Glutamatergic neuron (in vitro differentiated cells): ENCODE data around the gene ZNF474. TPM values are rescaled to one million over a fixed set of nuclear protein-coding genes. Genes with fewer than 3 reads are reported as not detected.

Experiments
- DNase-seq: peaks from one replicate; pipeline ENCODE4 v3.0.0; 2022
- H3K27ac Mint-ChIP-seq: one replicate; pipeline ENCODE4 v1.8.0; 2020; ENCODE audit warnings: mild to moderate bottlenecking, mixed read lengths, inconsistent platforms; ENCODE audit not compliant: unreplicated experiment
- H3K27me3 Mint-ChIP-seq: one replicate; pipeline ENCODE4 v1.8.0; 2020; ENCODE audit warnings: mild to moderate bottlenecking, moderate library complexity, mixed read lengths, inconsistent platforms; ENCODE audit not compliant: unreplicated experiment
- H3K36me3 Mint-ChIP-seq: one replicate; pipeline ENCODE4 v1.8.0; 2020; ENCODE audit warnings: mild to moderate bottlenecking, mixed read lengths, inconsistent platforms; ENCODE audit not compliant: unreplicated experiment
- H3K4me1 Mint-ChIP-seq: one replicate; pipeline ENCODE4 v1.8.0; 2020; ENCODE audit warnings: mild to moderate bottlenecking, low read depth, mixed read lengths, inconsistent platforms; ENCODE audit not compliant: unreplicated experiment
- H3K4me3 Mint-ChIP-seq: one replicate; pipeline ENCODE4 v1.8.0; 2020; ENCODE audit warnings: mild to moderate bottlenecking, mixed read lengths, inconsistent platforms; ENCODE audit not compliant: unreplicated experiment
- H3K9me3 Mint-ChIP-seq: one replicate; pipeline ENCODE4 v1.8.0; 2020; ENCODE audit warnings: mild to moderate bottlenecking, moderate library complexity, mixed read lengths, inconsistent platforms; ENCODE audit not compliant: unreplicated experiment
- CTCF ChIP-seq: fragments of 200-600 bp; sonication (generic); IDR thresholded peaks from one replicate; pipeline ENCODE4 v1.5.0; 2021; ENCODE audit not compliant: partially characterized antibody, unreplicated experiment
- long read RNA-seq: library from polyadenylated mRNA; unstranded; transcript quantifications from one replicate; pipeline ENCODE4 v2.0.0, GENCODE V29; 2020; ENCODE audit not compliant: unreplicated experiment
- total RNA-seq: library from RNA; stranded (reverse); fragmentation: NEBNext Ultra II Directional; extraction: Animal tissue kit (Norgen Biotek cat#: 25700); gene quantifications from one replicate; pipeline ENCODE4 v1.2.1, GENCODE V29; 2021; ENCODE audit not compliant: unreplicated experiment

The ZNF474 gene
- 0.64 TPM for total RNA-seq
- long read RNA-seq, result 0 reads

GRCh38 chr5:122129306-122129705 lies at the start of gene ZNF474:
ZNF474 (plus strand) TSS chr5:122129546; CDS start chr5:122151991, 22,445 bp downstream.
- TF ChIP-seq CTCF, result no peak
- no peak within 1 kb of the TSS for H3K4me3 Mint-ChIP-seq
- H3K9me3 Mint-ChIP-seq, result no peaks in the 10 kb centered on the region
- DNase-seq, result no peak
- no peak within 1 kb of the TSS for H3K27ac Mint-ChIP-seq
- H3K36me3 Mint-ChIP-seq, result no peaks in the 10 kb centered on the region
- H3K4me1 Mint-ChIP-seq, result no peaks in the 10 kb centered on the region
- H3K27me3 Mint-ChIP-seq, result no peaks in the 10 kb centered on the region

- no peak for TF ChIP-seq CTCF
These were observed 47.8 kb upstream of the ZNF474 start for GRCh38 chr5:122081541-122081940.

GRCh38 chr5:122083535-122083934 lies 45.8 kb upstream of the ZNF474 start:
- Mint-ChIP-seq H3K27me3 (no peaks in the 10 kb centered on the region), H3K9me3 (no peaks in the 10 kb centered on the region), H3K4me3 (no peak overlapping the region), H3K4me1 (no peaks in the 10 kb centered on the region), H3K36me3 (no peaks in the 10 kb centered on the region), H3K27ac (no peak overlapping the region)
- no peak for TF ChIP-seq CTCF
- DNase-seq, result no peak

More at GRCh38 chr5:122081541-122081940, 47.8 kb upstream of the ZNF474 start:
- DNase-seq, result no peak
- no peaks in the 10 kb centered on the region for H3K4me1 Mint-ChIP-seq
- no peak overlapping the region for H3K4me3 Mint-ChIP-seq
- H3K27me3 Mint-ChIP-seq, result peaks cover 4% of the 10 kb centered on the region
- no peak overlapping the region for H3K27ac Mint-ChIP-seq
- no peaks in the 10 kb centered on the region for H3K36me3 Mint-ChIP-seq
- peaks cover 4% of the 10 kb centered on the region for H3K9me3 Mint-ChIP-seq

GRCh38 chr5:122085041-122085440 lies 44.3 kb upstream of the ZNF474 start:
- H3K27ac Mint-ChIP-seq, result no peak overlapping the region
- DNase-seq, result no peak
- no peak for TF ChIP-seq CTCF

GRCh38 chr5:122089096-122090013 lies 40.0 kb upstream of the ZNF474 start:
- peaks cover 2% of the 10 kb centered on the region for H3K27me3 Mint-ChIP-seq
- DNase-seq, result no peak
- TF ChIP-seq CTCF, result no peak
- no peaks in the 10 kb centered on the region for H3K9me3 Mint-ChIP-seq
- H3K27ac Mint-ChIP-seq, result no peak overlapping the region
- no peaks in the 10 kb centered on the region for H3K36me3 Mint-ChIP-seq
- no peak overlapping the region for H3K4me3 Mint-ChIP-seq
- peaks cover 2% of the 10 kb centered on the region for H3K4me1 Mint-ChIP-seq

More at GRCh38 chr5:122085041-122085440, 44.3 kb upstream of the ZNF474 start:
- Mint-ChIP-seq H3K4me3 (no peak overlapping the region), H3K9me3 (no peaks in the 10 kb centered on the region), H3K27me3 (peaks cover 2% of the 10 kb centered on the region), H3K36me3 (no peaks in the 10 kb centered on the region), H3K4me1 (no peaks in the 10 kb centered on the region)
